Activated naive CD4-positive, alpha-beta T cell treated with anti-CD3 and anti-CD28 coated beads, Interleukin-2, amount 10 ng/mL, durations not matched to agents 7 days and 5 days (primary cell): ENCODE data around the gene RBMS3.

ENCODE experiments used
- CTCF ChIA-PET: fragments of 350-600 bp; sonication (Branson Sonifier 250); formaldehyde crosslinking; loops from one replicate; lab custom pipeline; 2021; ENCODE audit warnings: antibody characterized with exemption; lab: Charles Lee
- DNase-seq: peaks from one replicate; pipeline ENCODE4 v3.0.0-alpha.2; 2020
- H3K27ac Mint-ChIP-seq: one replicate; pipeline ENCODE4 v1.8.0; 2021; ENCODE audit warnings: mild to moderate bottlenecking, moderate library complexity, mixed read lengths
- H3K27me3 Mint-ChIP-seq: one replicate; pipeline ENCODE4 v1.8.0; 2021; ENCODE audit warnings: mild to moderate bottlenecking, mixed read lengths
- H3K36me3 Mint-ChIP-seq: one replicate; pipeline ENCODE4 v1.8.0; 2021; ENCODE audit warnings: mixed read lengths
- H3K4me1 Mint-ChIP-seq: one replicate; pipeline ENCODE4 v1.8.0; 2021; ENCODE audit warnings: mixed read lengths
- H3K4me3 Mint-ChIP-seq: one replicate; pipeline ENCODE4 v1.8.0; 2021; ENCODE audit warnings: mild to moderate bottlenecking, moderate library complexity, mixed read lengths
- H3K9me3 Mint-ChIP-seq: one replicate; pipeline ENCODE4 v1.8.0; 2021; ENCODE audit warnings: mixed read lengths

The RBMS3 gene

GRCh38 chr3:29906906-29907305 is 626.0 kb downstream of the RBMS3 start:
- CTCF ChIA-PET = no interaction called here
- Mint-ChIP-seq H3K9me3 (no peaks in the 10 kb centered on the region), H3K4me3 (no peak overlapping the region), H3K27me3 (no peaks in the 10 kb centered on the region), H3K36me3 (no peaks in the 10 kb centered on the region), H3K27ac (no peak overlapping the region), H3K4me1 (no peaks in the 10 kb centered on the region)
- no peak for DNase-seq

DNA sequence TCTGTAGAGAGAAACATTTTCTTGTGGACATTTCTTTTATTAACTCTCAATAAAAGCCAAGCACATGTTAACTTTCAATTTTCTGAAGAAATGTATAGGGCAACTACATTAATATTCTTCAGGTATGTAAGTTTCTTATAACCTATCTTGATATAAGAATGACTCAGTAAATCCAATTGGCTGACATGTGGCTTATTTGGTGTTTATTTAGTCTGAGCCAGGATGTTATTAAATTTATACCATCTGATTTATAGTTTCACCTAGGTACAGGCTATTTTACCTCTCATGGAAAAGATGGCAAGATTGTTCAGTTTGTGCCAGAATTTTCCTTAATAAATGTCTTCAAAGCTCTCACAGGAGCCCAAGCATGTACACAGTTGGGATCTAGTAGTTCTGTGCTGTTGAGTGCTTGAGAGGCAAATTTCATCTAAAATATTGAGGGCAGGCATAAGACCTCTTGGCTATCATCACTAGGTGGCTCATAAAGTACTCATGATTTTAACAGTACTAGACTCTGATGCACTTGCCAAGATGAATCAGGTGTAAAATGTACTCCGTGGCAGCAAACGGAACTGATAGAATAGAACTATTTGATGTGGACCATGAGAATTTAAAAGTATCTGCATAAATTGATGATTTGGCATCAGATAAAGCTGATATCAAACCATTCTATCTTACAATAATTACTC is 631.9 kb downstream of the RBMS3 start:
- H3K36me3 Mint-ChIP-seq = no peaks in the 10 kb centered on the region
- H3K27me3 Mint-ChIP-seq = no peaks in the 10 kb centered on the region
- CTCF ChIA-PET = no interaction called here
- no peak overlapping the region for H3K4me3 Mint-ChIP-seq
- H3K27ac Mint-ChIP-seq = no peak overlapping the region
- no peaks in the 10 kb centered on the region for H3K4me1 Mint-ChIP-seq
- DNase-seq = no peak
- no peaks in the 10 kb centered on the region for H3K9me3 Mint-ChIP-seq

GRCh38 chr3:29914861-29915524 is 634.1 kb downstream of the RBMS3 start:
- Mint-ChIP-seq H3K4me3 (no peak overlapping the region), H3K4me1 (no peaks in the 10 kb centered on the region), H3K27ac (no peak overlapping the region), H3K36me3 (no peaks in the 10 kb centered on the region), H3K27me3 (no peaks in the 10 kb centered on the region), H3K9me3 (no peaks in the 10 kb centered on the region)
- DNase-seq = no peak
- CTCF ChIA-PET = no interaction called here

DNA sequence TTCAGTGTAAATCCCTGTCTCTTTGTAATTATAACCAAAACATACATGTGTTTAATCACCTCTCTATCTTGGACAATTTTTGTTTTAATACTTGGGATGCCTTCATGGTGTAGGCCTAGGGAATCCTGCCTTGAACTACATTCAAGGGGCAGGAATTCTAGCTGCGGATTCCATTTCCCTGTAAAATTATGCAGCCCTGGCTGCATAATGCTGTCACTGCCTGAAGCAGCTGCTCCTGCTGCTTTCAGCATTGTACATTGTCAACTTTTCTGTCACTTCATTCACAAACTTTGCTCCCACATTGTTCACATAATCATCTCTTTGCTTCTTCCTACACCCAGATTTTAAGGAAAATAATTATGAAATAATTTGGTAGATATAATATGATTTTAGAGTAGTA is 638.7 kb downstream of the RBMS3 start:
- no peak overlapping the region for H3K27ac Mint-ChIP-seq
- no peaks in the 10 kb centered on the region for H3K36me3 Mint-ChIP-seq
- H3K4me3 Mint-ChIP-seq = no peak overlapping the region
- no peaks in the 10 kb centered on the region for H3K9me3 Mint-ChIP-seq
- no peak for DNase-seq
- H3K4me1 Mint-ChIP-seq = no peaks in the 10 kb centered on the region
- CTCF ChIA-PET = no interaction called here
- no peaks in the 10 kb centered on the region for H3K27me3 Mint-ChIP-seq

- no peak overlapping the region for H3K4me3 Mint-ChIP-seq
- H3K36me3 Mint-ChIP-seq = no peaks in the 10 kb centered on the region
- no peaks in the 10 kb centered on the region for H3K4me1 Mint-ChIP-seq
- H3K27me3 Mint-ChIP-seq = no peaks in the 10 kb centered on the region
- CTCF ChIA-PET = no interaction called here
- no peak overlapping the region for H3K27ac Mint-ChIP-seq
- no peaks in the 10 kb centered on the region for H3K9me3 Mint-ChIP-seq
- DNase-seq = no peak
Observed at GRCh38 chr3:29922992-29923746, 642.3 kb downstream of the RBMS3 start.

DNA sequence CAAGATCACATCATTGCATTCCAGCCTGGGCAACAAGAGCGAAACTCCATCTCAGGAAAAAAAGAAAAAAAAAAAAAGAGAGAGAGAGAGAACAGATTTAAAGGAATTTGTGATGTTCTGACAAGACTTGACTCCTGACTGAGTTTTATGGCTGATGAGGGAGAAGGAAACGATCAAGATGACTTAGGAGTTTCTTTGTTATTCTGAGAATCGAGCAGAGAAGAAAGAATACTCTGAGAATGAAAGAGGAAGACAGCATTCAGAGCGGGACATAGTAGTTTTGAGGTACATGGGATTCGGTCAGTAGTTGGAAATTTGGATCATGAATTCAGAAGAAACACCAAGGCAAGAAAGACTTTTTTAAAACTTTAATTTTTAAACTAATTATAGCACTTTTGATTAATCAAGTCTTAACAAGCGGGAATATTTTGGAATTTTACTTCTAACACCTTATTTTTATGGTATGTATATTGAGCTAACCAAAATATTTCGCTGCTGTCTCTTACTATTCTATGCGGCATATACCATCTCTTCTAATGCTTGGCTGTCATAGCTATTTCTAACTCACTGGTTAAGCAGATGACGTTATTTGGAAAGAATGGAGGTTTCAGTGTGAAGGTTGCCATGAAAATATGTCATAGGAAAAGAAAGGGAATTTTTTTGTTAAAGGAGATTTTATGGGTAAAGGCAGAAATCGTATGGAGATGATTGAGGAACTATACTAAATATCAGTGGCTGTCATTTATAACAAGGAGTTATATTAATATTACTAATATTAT is 644.1 kb downstream of the RBMS3 start:
- CTCF ChIA-PET = no interaction called here
- no peaks in the 10 kb centered on the region for H3K9me3 Mint-ChIP-seq
- H3K4me1 Mint-ChIP-seq = no peaks in the 10 kb centered on the region
- no peak for DNase-seq
- no peak overlapping the region for H3K4me3 Mint-ChIP-seq
- H3K27me3 Mint-ChIP-seq = no peaks in the 10 kb centered on the region
- no peaks in the 10 kb centered on the region for H3K36me3 Mint-ChIP-seq
- no peak overlapping the region for H3K27ac Mint-ChIP-seq

GRCh38 chr3:29926378-29926777 is 645.5 kb downstream of the RBMS3 start:
- H3K27me3 Mint-ChIP-seq = no peaks in the 10 kb centered on the region
- no peak for DNase-seq
- H3K4me3 Mint-ChIP-seq = no peak overlapping the region
- no peaks in the 10 kb centered on the region for H3K36me3 Mint-ChIP-seq
- H3K4me1 Mint-ChIP-seq = no peaks in the 10 kb centered on the region
- H3K9me3 Mint-ChIP-seq = no peaks in the 10 kb centered on the region
- CTCF ChIA-PET = no interaction called here
- H3K27ac Mint-ChIP-seq = no peak overlapping the region

GRCh38 chr3:29932696-29933325 is 651.9 kb downstream of the RBMS3 start:
- H3K9me3 Mint-ChIP-seq = no peaks in the 10 kb centered on the region
- no peak overlapping the region for H3K27ac Mint-ChIP-seq

DNA sequence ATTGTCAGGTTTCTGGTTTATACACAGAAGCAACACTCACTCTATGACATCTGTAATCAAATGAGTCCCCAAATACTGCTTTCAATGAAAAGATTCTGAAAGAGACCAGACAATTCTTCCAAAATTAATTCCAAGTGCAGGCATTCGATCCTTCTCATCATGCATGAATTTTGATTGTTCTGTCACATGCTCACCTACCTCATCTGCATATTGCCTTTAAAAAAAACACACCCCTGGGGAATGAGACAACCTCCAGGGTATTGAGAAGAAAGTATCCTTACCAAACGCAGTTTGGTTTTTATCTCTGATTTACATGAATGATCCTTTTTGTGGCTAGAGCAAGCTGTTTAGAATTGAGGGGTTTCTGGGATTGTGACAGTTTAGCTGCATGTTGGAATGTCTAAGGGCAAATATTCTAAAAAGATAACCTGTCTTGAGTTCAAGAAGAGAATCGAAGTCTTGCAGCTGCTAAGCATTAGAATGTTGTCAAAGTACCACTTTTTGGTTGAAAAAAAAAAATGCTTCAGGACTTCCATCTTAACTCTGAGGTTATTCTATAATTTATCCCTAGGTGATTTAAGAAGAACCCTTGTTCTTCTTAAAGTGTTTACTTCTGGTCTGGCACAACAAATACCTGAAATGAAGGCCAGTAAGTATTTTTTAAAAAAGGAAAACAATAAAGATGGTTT is 653.1 kb downstream of the RBMS3 start:
- H3K9me3 Mint-ChIP-seq = no peaks in the 10 kb centered on the region
- no peaks in the 10 kb centered on the region for H3K36me3 Mint-ChIP-seq
- no peaks in the 10 kb centered on the region for H3K27me3 Mint-ChIP-seq
- no peaks in the 10 kb centered on the region for H3K4me1 Mint-ChIP-seq
- no peak overlapping the region for H3K4me3 Mint-ChIP-seq
- CTCF ChIA-PET = no interaction called here
- no peak for DNase-seq
- no peak overlapping the region for H3K27ac Mint-ChIP-seq

More at GRCh38 chr3:29932696-29933325, 651.9 kb downstream of the RBMS3 start:
- H3K36me3 Mint-ChIP-seq = no peaks in the 10 kb centered on the region
- CTCF ChIA-PET = no interaction called here
- no peaks in the 10 kb centered on the region for H3K4me1 Mint-ChIP-seq
- no peak for DNase-seq
- H3K27me3 Mint-ChIP-seq = no peaks in the 10 kb centered on the region
- H3K4me3 Mint-ChIP-seq = no peak overlapping the region

GRCh38 chr3:29934751-29935150 is 653.9 kb downstream of the RBMS3 start:
- Mint-ChIP-seq H3K9me3 (no peaks in the 10 kb centered on the region), H3K4me3 (no peak overlapping the region), H3K36me3 (no peaks in the 10 kb centered on the region), H3K4me1 (no peaks in the 10 kb centered on the region), H3K27me3 (no peaks in the 10 kb centered on the region), H3K27ac (no peak overlapping the region)
- DNase-seq = no peak
- CTCF ChIA-PET = no interaction called here

GRCh38 chr3:29936054-29936453 is 655.2 kb downstream of the RBMS3 start:
- Mint-ChIP-seq H3K27me3 (no peaks in the 10 kb centered on the region), H3K9me3 (no peaks in the 10 kb centered on the region), H3K4me1 (no peaks in the 10 kb centered on the region), H3K4me3 (no peak overlapping the region), H3K27ac (no peak overlapping the region), H3K36me3 (no peaks in the 10 kb centered on the region)
- CTCF ChIA-PET = interaction anchor here (0.8 kb wide), 1 partner anchor 265 kb away, joined by 4 read pairs; no protein-coding TSS in a partner anchor
- no peak for DNase-seq

DNA sequence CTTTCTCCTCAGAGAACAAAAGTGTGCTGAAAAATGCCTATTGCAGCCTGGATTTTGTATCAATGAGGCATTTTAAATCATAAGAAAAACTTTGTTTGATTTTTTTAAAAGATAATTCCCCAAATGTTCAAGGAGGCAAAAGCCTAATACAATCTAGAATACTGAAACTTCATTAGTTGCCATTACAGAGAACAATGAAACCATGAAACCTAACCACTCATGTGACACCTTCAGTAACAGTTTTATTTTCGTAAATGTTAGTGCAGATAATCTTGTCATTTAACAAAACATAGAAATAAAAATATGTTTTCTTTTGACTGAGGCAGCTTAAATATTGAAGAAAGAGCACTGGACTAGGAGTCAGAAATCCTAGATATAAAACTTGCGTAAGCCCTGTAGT is 655.9 kb downstream of the RBMS3 start:
- no peak for DNase-seq
- no peaks in the 10 kb centered on the region for H3K27me3 Mint-ChIP-seq
- no peaks in the 10 kb centered on the region for H3K9me3 Mint-ChIP-seq
- no peaks in the 10 kb centered on the region for H3K36me3 Mint-ChIP-seq
- H3K4me1 Mint-ChIP-seq = no peaks in the 10 kb centered on the region
- CTCF ChIA-PET = interaction anchor here (0.8 kb wide), 1 partner anchor 266 kb away, joined by 4 read pairs; no protein-coding TSS in a partner anchor
- no peak overlapping the region for H3K4me3 Mint-ChIP-seq
- H3K27ac Mint-ChIP-seq = no peak overlapping the region

- CTCF ChIA-PET = no interaction called here
- H3K27ac Mint-ChIP-seq = no peak overlapping the region
- DNase-seq = no peak
- H3K27me3 Mint-ChIP-seq = no peaks in the 10 kb centered on the region
- H3K4me3 Mint-ChIP-seq = no peak overlapping the region
- H3K36me3 Mint-ChIP-seq = no peaks in the 10 kb centered on the region
- H3K9me3 Mint-ChIP-seq = no peaks in the 10 kb centered on the region
- H3K4me1 Mint-ChIP-seq = no peaks in the 10 kb centered on the region
Observed at GRCh38 chr3:29937185-29937584, 656.3 kb downstream of the RBMS3 start.
